GM18867 (cell line): Measurements from ENCODE around the gene TASOR.

ENCODE experiments used
- ATAC-seq: cut with Tn5 transposase; IDR thresholded peaks from one replicate; pipeline ENCODE4 v1.9.1; 2021; ENCODE audit warnings: mild to moderate bottlenecking, moderate library complexity; ENCODE audit not compliant: unreplicated experiment

Gene TASOR

GRCh38 chr3:56684029-56684428 lies 964 bp upstream of the TASOR start:
- no peak for ATAC-seq

- ATAC-seq = peak; percentile 72
Observed at GRCh38 chr3:56682462-56683121, 473 bp downstream of the TASOR start.

- ATAC-seq = peak; percentile 0
Observed at GRCh38 chr3:56681984-56682461, 1.0 kb downstream of the TASOR start.

GRCh38 chr3:56680054-56680580 lies 2.9 kb downstream of the TASOR start:
- no peak for ATAC-seq

GRCh38 chr3:56677286-56677685 lies 5.8 kb downstream of the TASOR start:
- peak; percentile 56 for ATAC-seq

- ATAC-seq = no peak
Observed at GRCh38 chr3:56673781-56674457, 9.1 kb downstream of the TASOR start.

GRCh38 chr3:56667973-56668579 lies 15.0 kb downstream of the TASOR start:
- ATAC-seq = no peak

GRCh38 chr3:56664823-56665222 lies 18.2 kb downstream of the TASOR start:
- no peak for ATAC-seq

- no peak for ATAC-seq
Observed at GRCh38 chr3:56655709-56656108, 27.4 kb downstream of the TASOR start.

- no peak for ATAC-seq
Observed at GRCh38 chr3:56654460-56654859, 28.6 kb downstream of the TASOR start.

- no peak for ATAC-seq
Observed at GRCh38 chr3:56645407-56645806, 37.7 kb downstream of the TASOR start.

- no peak for ATAC-seq
Observed at GRCh38 chr3:56633602-56634535, 49.2 kb downstream of the TASOR start.
